GM12878 (cell line): ENCODE results near the gene MAML3. TPM values are rescaled to one million over a fixed set of nuclear protein-coding genes. Genes with fewer than 3 reads are reported as not detected.

ENCODE experiments used
- ATAC-seq: fragments of 200-7000 bp; cut with Tn5 transposase; 3 replicates; pipeline ENCODE4 v1.9.1; 2020; ENCODE audit warnings: mild to moderate bottlenecking, moderate library complexity
- BruUV-seq: library from RNA; stranded (reverse); fragments of 400-500 nt; replicated peaks from 2 replicates; lab custom pipeline; 2021; lab: Mats Ljungman, UMichigan
- CTCF ChIA-PET: fragments of 300-600 bp; sonication (Branson Sonifier 250); formaldehyde crosslinking; extraction: SDS; loops from one replicate; lab custom pipeline; 2021; ENCODE audit warnings: inconsistent platforms; lab: Yijun Ruan, JAX
- POLR2A ChIA-PET: fragments of 350-600 bp; formaldehyde crosslinking; extraction: SDS; loops from one replicate; lab custom pipeline; 2021; ENCODE audit warnings: inconsistent platforms; lab: Charles Lee
- RAD21 ChIA-PET: fragments of 300-600 bp; sonication (Branson Sonifier 250); formaldehyde crosslinking; loops from one replicate; lab custom pipeline; 2023; ENCODE audit warnings: antibody characterized with exemption; ENCODE audit not compliant: unreplicated experiment; lab: Charles Lee
- SMC1A ChIA-PET: fragments of 300-600 bp; sonication (Branson Sonifier 250); formaldehyde crosslinking; loops from one replicate; lab custom pipeline; 2023; ENCODE audit not compliant: unreplicated experiment, uncharacterized antibody; lab: Charles Lee
- DNase-seq: peaks from one replicate; pipeline ENCODE4 v3.0.0-alpha.2; 2011; ENCODE audit warnings: low read depth, low spot score
- FAIRE-seq: peaks from 3 replicates; lab custom pipeline; 2011; peaks lifted over from hg19 to GRCh38; lab: Jason Lieb, UNC
- H2AFZ ChIP-seq: 2 replicates; pipeline ENCODE4 v1.6.0; 2011; ENCODE audit warnings: low read depth, low read length, control low read depth; ENCODE audit not compliant: control insufficient read depth
- H3K27ac ChIP-seq: 2 replicates; pipeline ENCODE4 v1.5.1; 2011; ENCODE audit warnings: control low read depth; ENCODE audit not compliant: control insufficient read depth, insufficient read depth
- H3K27me3 ChIP-seq, 2 experiments: replicated peaks in 1 of 2; 2 replicates each; pipeline versions ENCODE4 v1.6.0 to v1.6.1; 2011; ENCODE audit warnings: low read length in 1 of 2; ENCODE audit not compliant: control insufficient read depth in 2 of 2, insufficient read depth in 2 of 2
- H3K36me3 ChIP-seq, 2 experiments: 2 replicates each; pipeline ENCODE4 v1.5.1; 2011; ENCODE audit warnings: low read length in 1 of 2; ENCODE audit not compliant: control insufficient read depth in 2 of 2, insufficient read depth in 2 of 2
- H3K4me1 ChIP-seq: 2 replicates; pipeline ENCODE4 v1.6.1; 2011; ENCODE audit warnings: mild to moderate bottlenecking, low read length, moderate library complexity, mixed read lengths; ENCODE audit not compliant: control insufficient read depth, insufficient read depth
- H3K4me2 ChIP-seq: 2 replicates; pipeline ENCODE4 v1.6.0; 2011; ENCODE audit warnings: control low read depth; ENCODE audit not compliant: control insufficient read depth, insufficient read depth
- H3K4me3 ChIP-seq: fragments of 200-600 bp; sonication (generic); 2 replicates; pipeline ENCODE4 v1.5.1; 2016
- H3K79me2 ChIP-seq: 2 replicates; pipeline ENCODE4 v1.6.0; 2011; ENCODE audit warnings: low read length; ENCODE audit not compliant: control insufficient read depth, insufficient read depth
- H3K9ac ChIP-seq: 2 replicates; pipeline ENCODE4 v1.8.0; 2011; ENCODE audit warnings: low read length, control low read depth, mixed read lengths; ENCODE audit not compliant: control insufficient read depth, insufficient read depth
- H3K9me3 ChIP-seq: replicated peaks from 3 replicates; pipeline ENCODE4 v1.5.1; 2011; ENCODE audit warnings: mild to moderate bottlenecking, low read length; ENCODE audit not compliant: control insufficient read depth, insufficient read depth
- H4K20me1 ChIP-seq: 2 replicates; pipeline ENCODE4 v1.6.0; 2011; ENCODE audit not compliant: control insufficient read depth, insufficient read depth
- CBX3 ChIP-seq: fragments of 200-600 bp; sonication (generic); IDR thresholded peaks from 2 replicates; pipeline ENCODE4 v1.6.1; 2016; ENCODE audit warnings: low read depth, borderline replicate concordance
- IRF5 ChIP-seq: fragments of 450-650 bp; IDR thresholded peaks from 2 replicates; pipeline ENCODE4 v1.6.1; 2017; ENCODE audit warnings: borderline replicate concordance
- KLF5 ChIP-seq: fragments of 450-650 bp; IDR thresholded peaks from 2 replicates; pipeline ENCODE4 v1.6.1; 2014; ENCODE audit warnings: mild to moderate bottlenecking; ENCODE audit not compliant: partially characterized antibody
- MEF2A ChIP-seq: IDR thresholded peaks from 2 replicates; pipeline ENCODE4 v1.6.1; 2011; ENCODE audit warnings: low read depth, mild to moderate bottlenecking, low read length, moderate library complexity; ENCODE audit not compliant: insufficient read depth
- MTA2 ChIP-seq: fragments of 450-650 bp; IDR thresholded peaks from 2 replicates; pipeline ENCODE4 v1.6.1; 2016; ENCODE audit warnings: low read depth, mild to moderate bottlenecking, moderate library complexity
- NR2C2 ChIP-seq: IDR thresholded peaks from 2 replicates; pipeline ENCODE4 v1.6.1; 2011; ENCODE audit warnings: borderline replicate concordance, low read depth; ENCODE audit not compliant: control insufficient read depth, insufficient read length
- NR2F1 ChIP-seq: fragments of 450-650 bp; conservative IDR thresholded peaks from 2 replicates; pipeline ENCODE4 v1.6.1; 2017; ENCODE audit warnings: mild to moderate bottlenecking
- RAD51 ChIP-seq: fragments of 450-650 bp; IDR thresholded peaks from 2 replicates; pipeline ENCODE4 v1.6.1; 2016; ENCODE audit warnings: moderate library complexity, mild to moderate bottlenecking, inconsistent platforms
- RCOR1 ChIP-seq: conservative IDR thresholded peaks from 2 replicates; pipeline ENCODE4 v1.6.1; 2012; ENCODE audit warnings: low read depth, low read length, improper control_type of control experiment
- SREBF1 ChIP-seq: IDR thresholded peaks from 2 replicates; pipeline ENCODE4 v1.6.1; 2012; ENCODE audit warnings: mild to moderate bottlenecking, low read length
- TCF12 ChIP-seq: IDR thresholded peaks from 2 replicates; pipeline ENCODE4 v1.6.1; 2011; ENCODE audit warnings: low read depth, mild to moderate bottlenecking, low read length
- ZNF24 ChIP-seq: fragments of 450-650 bp; IDR thresholded peaks from 2 replicates; pipeline ENCODE4 v1.6.1; 2017; ENCODE audit warnings: antibody characterized with exemption, mild to moderate bottlenecking
- WGBS: methylation state at CpG from one replicate; pipeline ENCODE4 v1.1.6; 2016; ENCODE audit warnings: low lambda C conversion rate; ENCODE audit not compliant: insufficient replicate concordance, insufficient coverage; ENCODE audit errors: missing lambda C conversion rate; 5-methylcytosine and 5-hydroxymethylcytosine counted together
- in situ Hi-C: fragments of 300-500 bp; cut with MboI; formaldehyde crosslinking; loops from 9 replicates; pipeline ENCODE4 v1.14.3; 2018; ENCODE audit warnings: mixed read lengths
- intact Hi-C: fragments of 100-400 bp; cut with micrococcal nuclease; formaldehyde crosslinking; loops from one replicate; pipeline ENCODE4 v1.14.2; 2022; ENCODE audit not compliant: unreplicated experiment
- polyA plus RNA-seq, 11 experiments: library from polyadenylated mRNA; depleted of rRNA in 4 of 11; unstranded in 6 of 11; stranded (reverse) in 5 of 11; fragments of >200 nt; fragmentation: Nextera tagmentation in 4 of 11; fragmentation: Illumina TruSeq in 1 of 11; extraction: Ambion mirVana in 4 of 11; extraction: Trizol in 1 of 11; gene quantifications; 1 replicate in 1 of 11; 2 replicates in 10 of 11; pipeline versions ENCODE4 v1.2.1 to v1.2.3, GENCODE V29; 2011 to 2016; ENCODE audit warnings: inconsistent platforms in 2 of 11, missing spikeins in 2 of 11, low read depth in 1 of 11
- total RNA-seq, 4 experiments: library from RNA; depleted of rRNA in 3 of 4; stranded (reverse); fragments of >200 nt in 3 of 4; fragmentation: Illumina TruSeq in 1 of 4; extraction: Trizol in 1 of 4; gene quantifications; 2 replicates each; pipeline versions ENCODE4 v1.2.1 to v1.2.3, GENCODE V29; 2013 to 2021
- TF ChIP-seq, protein P1 (sequence below): fragments of 450-650 bp; formaldehyde crosslinking; IDR thresholded peaks from 2 replicates; pipeline ENCODE4 v1.4.0; 2022; ENCODE audit warnings: mild to moderate bottlenecking, moderate library complexity

MAML3 gene
- total and polyA plus RNA-seq, 10 of the 15 experiments (the other 5 are each of a cell fraction or from before 2014, with no cell fraction given): under 0.01 to 0.53 (median 0.06) TPM; not detected in 2

DNA sequence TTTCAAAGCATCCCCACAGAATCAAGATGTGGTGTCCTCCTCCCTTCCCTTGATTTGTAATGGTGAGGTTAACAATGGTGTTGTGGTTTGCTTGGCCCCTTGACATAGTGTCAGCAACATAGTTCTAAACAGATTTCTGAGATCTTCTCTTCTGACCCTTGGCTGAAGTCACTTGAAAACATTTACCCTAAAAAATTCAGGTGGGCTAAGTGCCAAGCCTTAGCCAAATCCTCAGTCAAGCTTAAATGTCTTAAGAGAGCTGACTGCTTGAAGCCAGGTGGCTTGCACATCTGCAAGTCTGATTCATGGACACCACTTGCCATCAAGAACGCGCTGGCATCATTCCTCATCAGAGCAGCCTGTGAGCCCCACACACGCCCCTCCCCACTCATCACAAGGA lies 315.2 kb downstream of the MAML3 start:
- ATAC-seq: no peak

DNA sequence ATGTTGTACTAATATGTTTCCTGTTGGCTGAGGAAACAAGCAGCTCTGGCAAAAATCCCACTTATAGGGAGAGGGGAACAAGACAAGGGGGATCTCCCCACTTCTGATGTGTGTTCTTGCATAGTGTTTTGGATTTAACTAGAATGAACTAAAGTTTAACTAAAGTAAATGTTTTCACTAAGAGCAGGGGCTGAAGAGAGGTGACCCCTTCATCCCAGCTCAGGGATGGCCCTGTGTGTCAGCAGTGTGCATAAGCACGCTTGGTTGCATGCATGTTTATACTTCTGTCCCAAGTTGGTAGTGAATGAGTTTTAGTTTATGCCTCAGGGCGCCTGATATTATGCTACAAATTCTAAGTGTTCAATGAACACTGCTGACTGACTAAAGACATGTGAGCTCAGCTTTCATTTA lies 319.0 kb downstream of the MAML3 start:
- WGBS: 23% methylated on average over 2 of the region's 2 CpGs
- no peaks in the 10 kb centered on the region for H3K36me3 ChIP-seq
- H3K79me2 ChIP-seq: no peaks in the 10 kb centered on the region
- no peak overlapping the region for H3K27ac ChIP-seq
- no peaks in the 10 kb centered on the region for H4K20me1 ChIP-seq
- BruUV-seq: no TSS peak
- no peak overlapping the region for H3K4me2 ChIP-seq
- H2AFZ ChIP-seq: no peak overlapping the region
- no peak for FAIRE-seq
- in situ Hi-C loops (no loop called here), intact Hi-C loops (no loop called here)
- H3K9ac ChIP-seq: no peak overlapping the region
- no peaks in the 10 kb centered on the region for H3K9me3 ChIP-seq
- no peak for ATAC-seq
- no peaks in the 10 kb centered on the region for H3K4me1 ChIP-seq
- no peaks in the 10 kb centered on the region for H3K27me3 ChIP-seq
- ChIA-PET SMC1A (no interaction called here), RAD21 (no interaction called here), CTCF (no interaction called here), POLR2A (no interaction called here)
- H3K4me3 ChIP-seq: no peak overlapping the region
- no peak for DNase-seq
- TF ChIP-seq MEF2A (no peak), ZNF24 (no peak), KLF5 (no peak), SREBF1 (no peak), MTA2 (no peak), NR2F1 (no peak)
- TF ChIP-seq, protein P1, sequence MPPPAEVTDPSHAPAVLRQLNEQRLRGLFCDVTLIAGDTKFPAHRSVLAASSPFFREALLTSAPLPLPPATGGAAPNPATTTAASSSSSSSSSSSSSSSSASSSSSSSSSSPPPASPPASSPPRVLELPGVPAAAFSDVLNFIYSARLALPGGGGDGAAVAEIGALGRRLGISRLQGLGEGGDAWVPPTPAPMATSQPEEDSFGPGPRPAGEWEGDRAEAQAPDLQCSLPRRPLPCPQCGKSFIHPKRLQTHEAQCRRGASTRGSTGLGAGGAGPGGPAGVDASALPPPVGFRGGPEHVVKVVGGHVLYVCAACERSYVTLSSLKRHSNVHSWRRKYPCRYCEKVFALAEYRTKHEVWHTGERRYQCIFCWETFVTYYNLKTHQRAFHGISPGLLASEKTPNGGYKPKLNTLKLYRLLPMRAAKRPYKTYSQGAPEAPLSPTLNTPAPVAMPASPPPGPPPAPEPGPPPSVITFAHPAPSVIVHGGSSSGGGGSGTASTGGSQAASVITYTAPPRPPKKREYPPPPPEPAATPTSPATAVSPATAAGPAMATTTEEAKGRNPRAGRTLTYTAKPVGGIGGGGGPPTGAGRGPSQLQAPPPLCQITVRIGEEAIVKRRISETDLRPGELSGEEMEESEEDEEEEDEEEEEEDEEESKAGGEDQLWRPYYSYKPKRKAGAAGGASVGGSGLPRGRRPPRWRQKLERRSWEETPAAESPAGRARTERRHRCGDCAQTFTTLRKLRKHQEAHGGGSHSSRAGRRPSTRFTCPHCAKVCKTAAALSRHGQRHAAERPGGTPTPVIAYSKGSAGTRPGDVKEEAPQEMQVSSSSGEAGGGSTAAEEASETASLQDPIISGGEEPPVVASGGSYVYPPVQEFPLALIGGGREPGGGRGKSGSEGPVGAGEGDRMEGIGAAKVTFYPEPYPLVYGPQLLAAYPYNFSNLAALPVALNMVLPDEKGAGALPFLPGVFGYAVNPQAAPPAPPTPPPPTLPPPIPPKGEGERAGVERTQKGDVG (CRISPR knock-in tag): no peak

More for the DNA sequence above, 315.2 kb downstream of the MAML3 start:
- no peaks in the 10 kb centered on the region for H4K20me1 ChIP-seq
- BruUV-seq: no TSS peak
- intact Hi-C loops: no loop called here
- H3K27me3 ChIP-seq: peaks cover 0 to 2% of the 10 kb centered on the region in 2 experiments; a peak in 2 of 4 replicates
- no peaks in the 10 kb centered on the region for H3K79me2 ChIP-seq
- FAIRE-seq: no peak
- no peaks in the 10 kb centered on the region for H3K36me3 ChIP-seq
- CTCF ChIA-PET: interaction anchor here (0.6 kb wide), 1 partner anchor 184 kb away, joined by 3 read pairs; no protein-coding TSS in a partner anchor
- H3K9me3 ChIP-seq: no peaks in the 10 kb centered on the region
- WGBS: 49% methylated on average over 3 of the region's 3 CpGs
- H3K4me1 ChIP-seq: no peaks in the 10 kb centered on the region
- no peak for DNase-seq
- POLR2A ChIA-PET: no interaction called here
- no peak overlapping the region for H2AFZ ChIP-seq
- no peak overlapping the region for H3K4me3 ChIP-seq
- in situ Hi-C loops: no loop called here
- RAD21 ChIA-PET: no interaction called here
- no peak overlapping the region for H3K4me2 ChIP-seq
- no peak overlapping the region for H3K9ac ChIP-seq
- TF ChIP-seq RCOR1: no peak
- no peak for TF ChIP-seq TCF12
- TF ChIP-seq NR2C2: no peak
- no peak for TF ChIP-seq CBX3
- TF ChIP-seq IRF5: no peak
- TF ChIP-seq RAD51: no peak
- TF ChIP-seq SREBF1: no peak
- TF ChIP-seq, all 136 proteins: peak for 0
- H3K27ac ChIP-seq: no peak overlapping the region
- SMC1A ChIA-PET: no interaction called here
